KMS-11 (cell line): ENCODE data around the gene SH3TC1.

Experiments
- H2AFZ ChIP-seq: fragments of 200-600 bp; sonication (generic); 2 replicates; pipeline ENCODE4 v1.6.1; 2016; ENCODE audit warnings: antibody characterized with exemption, mixed run types, low read depth
- H3K27ac ChIP-seq: fragments of 200-600 bp; sonication (generic); 2 replicates; pipeline ENCODE4 v1.6.1; 2016; ENCODE audit warnings: mild to moderate bottlenecking, mixed run types
- H3K27me3 ChIP-seq: fragments of 200-600 bp; sonication (generic); 2 replicates; pipeline ENCODE4 v1.6.1; 2017; ENCODE audit warnings: mild to moderate bottlenecking, low read depth, mixed run types, moderate library complexity; ENCODE audit not compliant: insufficient read depth
- H3K36me3 ChIP-seq: fragments of 200-600 bp; sonication (generic); 2 replicates; pipeline ENCODE4 v1.6.1; 2017; ENCODE audit warnings: mild to moderate bottlenecking, mixed run types; ENCODE audit not compliant: insufficient read depth
- H3K4me1 ChIP-seq: fragments of 200-600 bp; sonication (generic); 2 replicates; pipeline ENCODE4 v1.6.1; 2016; ENCODE audit warnings: mild to moderate bottlenecking, low read depth, mixed run types; ENCODE audit not compliant: poor library complexity, severe bottlenecking
- H3K4me2 ChIP-seq: fragments of 200-600 bp; sonication (generic); 2 replicates; pipeline ENCODE4 v1.7.0; 2016; ENCODE audit warnings: mild to moderate bottlenecking, mixed run types
- H3K4me3 ChIP-seq: fragments of 200-600 bp; sonication (generic); IDR thresholded peaks from 2 replicates; pipeline ENCODE4 v1.6.1; 2017; ENCODE audit warnings: low read depth, low read length, mixed read lengths; ENCODE audit not compliant: insufficient read depth
- H3K79me2 ChIP-seq: fragments of 200-600 bp; sonication (generic); 2 replicates; pipeline ENCODE4 v1.6.1; 2016; ENCODE audit warnings: low read depth, mixed run types; ENCODE audit not compliant: insufficient read depth
- H3K9ac ChIP-seq: fragments of 200-600 bp; sonication (generic); 2 replicates; pipeline ENCODE4 v1.6.1; 2016; ENCODE audit warnings: mild to moderate bottlenecking, mixed run types
- H4K20me1 ChIP-seq: fragments of 200-600 bp; sonication (generic); 2 replicates; pipeline ENCODE4 v1.6.1; 2016; ENCODE audit warnings: mild to moderate bottlenecking, mixed run types; ENCODE audit not compliant: insufficient read depth
- CTCF ChIP-seq: fragments of 200-600 bp; sonication (generic); conservative IDR thresholded peaks from 2 replicates; pipeline ENCODE4 v1.6.1; 2017; ENCODE audit warnings: low read depth, mild to moderate bottlenecking, antibody characterized with exemption, low read length, moderate library complexity, mixed read lengths

Gene SH3TC1

DNA sequence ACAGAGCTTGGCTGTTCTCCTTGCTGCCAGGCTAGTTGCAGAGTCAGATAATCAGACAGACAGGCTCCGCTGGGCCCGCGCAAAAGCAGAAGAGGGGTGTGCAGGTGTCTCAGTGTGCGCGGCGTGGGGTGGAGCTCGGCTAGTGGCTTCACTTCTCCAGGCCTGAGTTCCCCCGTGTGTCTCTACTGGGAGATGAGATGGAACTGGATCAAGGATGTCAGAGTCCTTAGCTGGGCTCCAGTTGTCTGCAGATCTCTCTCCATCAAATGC is 91.5 kb downstream of the SH3TC1 start:
- Histone ChIP-seq H3K27me3 (no peaks in the 10 kb centered on the region), H3K9ac (no peak overlapping the region), H3K4me1 (no peaks in the 10 kb centered on the region), H3K4me3 (no peak overlapping the region), H4K20me1 (no peaks in the 10 kb centered on the region), H3K79me2 (no peaks in the 10 kb centered on the region), H3K4me2 (no peak overlapping the region), H3K36me3 (no peaks in the 10 kb centered on the region), H3K27ac (no peak overlapping the region), H2AFZ (no peak overlapping the region)
- no peak for TF ChIP-seq CTCF
